GM12875 (cell line): ENCODE data around the gene CPSF6.
"Not testable (repeated sequence)": the region's sequence is repeated elsewhere in the genome, so short reads cannot be mapped to it uniquely, and the experiment has no call there.

Experiments used
- H3K4me3 ChIP-seq: one replicate; pipeline ENCODE4 v1.5.1; 2011; ENCODE audit warnings: low read depth, low read length, control low read depth
- CTCF ChIP-seq: IDR thresholded peaks from 2 replicates; pipeline ENCODE4 v1.5.1; 2011; ENCODE audit warnings: low read depth, mild to moderate bottlenecking, control low read depth, inconsistent platforms, low read length, moderate library complexity, borderline replicate concordance; ENCODE audit not compliant: insufficient read depth

CPSF6 gene

GRCh38 chr12:69298133-69298532 is 58.8 kb downstream of the CPSF6 start:
- TF ChIP-seq CTCF: no peak
- H3K4me3 ChIP-seq: no peak overlapping the region

- no peak overlapping the region for H3K4me3 ChIP-seq
- no peak for TF ChIP-seq CTCF
Observed at GRCh38 chr12:69298947-69299346, 59.6 kb downstream of the CPSF6 start.

GRCh38 chr12:69304284-69304683 is 64.9 kb downstream of the CPSF6 start:
- H3K4me3 ChIP-seq: no peak overlapping the region
- no peak for TF ChIP-seq CTCF

- TF ChIP-seq CTCF: no peak
- no peak overlapping the region for H3K4me3 ChIP-seq
Observed at GRCh38 chr12:69309461-69309860, 70.1 kb downstream of the CPSF6 start.

- H3K4me3 ChIP-seq: no peak overlapping the region
- no peak for TF ChIP-seq CTCF
Observed at GRCh38 chr12:69313209-69313608, 73.8 kb downstream of the CPSF6 start.

GRCh38 chr12:69316784-69317183 is 77.4 kb downstream of the CPSF6 start:
- H3K4me3 ChIP-seq: not testable (repeated sequence)

GRCh38 chr12:69317233-69317632 is 77.9 kb downstream of the CPSF6 start:
- not testable (repeated sequence) for H3K4me3 ChIP-seq

- TF ChIP-seq CTCF: no peak
- H3K4me3 ChIP-seq: no peak overlapping the region
Observed at GRCh38 chr12:69318225-69318624, 78.9 kb downstream of the CPSF6 start.
